ENCODE data around the gene MXD1. TPM values are rescaled to one million over a fixed set of nuclear protein-coding genes. Genes with fewer than 3 reads are reported as not detected.

Gene MXD1
- total RNA-seq, 2 donors from 2014 or later, result 57.8 to 200 TPM

- intact Hi-C loops (cut with DNase I), result no loop called here
- TF ChIP-seq CTCF (IDR thresholded peaks at IDR 0.05), result no peak
- Histone ChIP-seq H3K9ac (ENCODE audit: low read depth in 2 of 2, low read length in 2 of 2) (no peak overlapping the region), H3K36me3 (peaks cover 2% of the 10 kb centered on the region), H3K9me3 (no peaks in the 10 kb centered on the region), H3K4me1 (no peaks in the 10 kb centered on the region), H3K4me3 (no peak overlapping the region), H3K27ac (no peak overlapping the region), H3K27me3 (no peaks in the 10 kb centered on the region)
- DNase-seq, result no peak
Observed at GRCh38 chr2:69926849-69927515, 12.1 kb downstream of the MXD1 start.

DNA sequence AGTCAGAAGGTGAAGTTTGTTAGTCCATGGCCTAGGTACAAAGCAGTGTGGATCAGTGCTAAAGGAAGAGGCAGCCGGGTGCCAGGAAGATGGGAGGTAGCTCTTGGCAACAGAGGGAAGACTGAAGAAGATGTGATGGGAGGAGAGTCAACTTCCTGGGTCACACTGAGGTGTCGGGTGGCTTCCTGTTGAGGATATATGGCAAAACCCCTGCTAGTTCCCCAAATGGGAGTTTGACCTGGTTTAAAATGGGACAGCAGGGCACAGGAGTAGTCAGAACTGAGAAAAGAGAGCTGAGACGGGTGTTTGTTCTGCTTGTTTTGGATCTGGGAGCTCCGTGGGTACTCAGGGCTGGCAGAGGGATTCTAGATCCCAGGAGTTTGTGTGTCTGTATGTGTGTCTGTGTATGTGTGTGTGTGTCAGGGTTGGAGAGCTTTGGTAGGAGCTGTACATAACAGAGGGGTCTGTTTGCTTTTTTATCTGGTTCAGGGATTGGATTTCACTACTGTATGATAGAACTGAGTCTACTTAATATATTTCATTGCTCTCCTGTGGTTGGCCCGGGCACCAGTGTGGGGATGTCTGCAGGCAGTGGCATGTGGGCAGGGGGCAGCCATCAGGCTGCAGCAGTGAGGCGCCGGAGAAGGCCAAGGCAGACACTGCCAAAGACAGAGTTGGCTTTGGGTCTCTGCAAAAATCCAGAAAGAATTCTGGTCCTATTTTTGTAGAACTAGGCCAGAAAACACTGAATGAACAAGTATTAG lies 17.1 kb downstream of the MXD1 start:
- Histone ChIP-seq H3K9me3 (no peaks in the 10 kb centered on the region), H3K27ac (no peak overlapping the region), H3K4me3 (no peak overlapping the region), H3K27me3 (no peaks in the 10 kb centered on the region), H3K4me1 (peaks cover 3% of the 10 kb centered on the region), H3K9ac (ENCODE audit: low read depth in 2 of 2, low read length in 2 of 2) (no peak overlapping the region), H3K36me3 (peaks cover 15% of the 10 kb centered on the region)
- TF ChIP-seq CTCF (IDR thresholded peaks at IDR 0.05), result no peak
- no peak for DNase-seq
- intact Hi-C loops (cut with DNase I), result no loop called here

DNA sequence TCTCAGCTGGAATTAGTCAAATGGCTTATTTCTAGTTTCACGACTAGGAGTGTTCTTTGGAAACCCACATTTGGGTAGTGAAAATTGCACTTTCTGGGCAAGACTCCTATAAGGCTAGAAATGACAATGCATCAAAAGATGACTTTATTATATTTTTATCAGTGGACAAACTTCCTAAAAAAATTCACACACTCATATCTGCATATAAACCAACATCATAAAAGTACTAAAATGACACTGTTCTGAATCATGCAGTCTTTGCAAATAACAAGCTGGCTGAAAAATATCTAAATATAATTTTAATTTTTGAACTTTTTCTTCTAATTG lies 17.6 kb downstream of the MXD1 start:
- H3K36me3 ChIP-seq, result peaks cover 19% of the 10 kb centered on the region
- no peak overlapping the region for H3K27ac ChIP-seq
- H3K4me1 ChIP-seq, result peaks cover 3% of the 10 kb centered on the region
- no peaks in the 10 kb centered on the region for H3K9me3 ChIP-seq
- no peak for DNase-seq
- no peak for TF ChIP-seq CTCF (IDR thresholded peaks at IDR 0.05)
- intact Hi-C loops (cut with DNase I), result no loop called here
- no peak overlapping the region for H3K4me3 ChIP-seq
- H3K9ac ChIP-seq (ENCODE audit: low read depth in 2 of 2, low read length in 2 of 2), result no peak overlapping the region
- H3K27me3 ChIP-seq, result no peaks in the 10 kb centered on the region

GRCh38 chr2:69933254-69933828 lies 18.4 kb downstream of the MXD1 start:
- Histone ChIP-seq H3K27me3 (no peaks in the 10 kb centered on the region), H3K4me3 (no peak overlapping the region), H3K27ac (peak overlapping the region; percentile 22), H3K9me3 (no peaks in the 10 kb centered on the region), H3K9ac (ENCODE audit: low read depth in 2 of 2, low read length in 2 of 2) (peak overlapping the region in 1 of 2 donors; percentile 2), H3K4me1 (peaks cover 3% of the 10 kb centered on the region), H3K36me3 (peaks cover 19% of the 10 kb centered on the region)
- no peak for DNase-seq
- TF ChIP-seq CTCF (IDR thresholded peaks at IDR 0.05), result no peak
- intact Hi-C loops (cut with DNase I), result no loop called here

DNA sequence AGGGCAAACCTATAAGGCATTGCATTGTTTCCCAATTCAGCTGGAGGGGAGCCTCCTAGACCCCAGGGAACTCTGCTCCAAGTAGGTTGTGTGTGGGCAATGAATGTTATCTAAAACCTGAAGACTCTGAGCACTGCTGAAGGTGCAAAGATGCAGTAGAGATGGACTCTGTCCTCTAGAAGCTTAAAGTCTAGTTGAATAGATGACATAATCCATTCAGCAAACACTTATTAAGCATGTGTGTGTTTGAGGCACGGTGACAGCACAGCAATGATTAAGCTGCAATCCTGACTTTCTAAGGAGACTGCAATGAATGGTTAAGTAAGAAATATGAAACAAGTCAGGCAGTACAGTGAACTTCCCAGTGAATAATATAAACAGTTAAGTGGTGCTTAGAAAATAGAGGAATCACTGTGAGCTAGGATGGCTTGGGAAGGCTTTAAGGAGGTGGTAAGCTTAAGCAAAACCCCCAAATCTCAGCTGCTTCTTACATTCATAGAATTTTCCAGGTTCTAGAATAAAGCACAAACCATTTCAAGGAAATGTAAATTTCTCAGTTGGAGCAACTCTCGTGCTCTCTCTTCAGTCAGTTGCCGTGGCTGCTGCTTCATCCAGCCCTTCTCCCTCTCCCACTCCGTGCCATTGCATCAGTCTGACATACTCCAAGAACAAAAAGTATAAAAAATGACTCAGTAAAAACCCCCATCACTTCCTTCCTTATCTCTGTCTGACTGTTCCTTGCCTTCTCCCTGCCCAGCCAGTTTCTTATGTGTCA lies 19.1 kb downstream of the MXD1 start:
- intact Hi-C loops (cut with DNase I), result no loop called here
- DNase-seq, result no peak
- no peaks in the 10 kb centered on the region for H3K27me3 ChIP-seq
- peaks cover 3% of the 10 kb centered on the region for H3K4me1 ChIP-seq
- H3K27ac ChIP-seq, result peak overlapping the region; percentile 22
- peaks cover 19% of the 10 kb centered on the region for H3K36me3 ChIP-seq
- H3K9me3 ChIP-seq, result no peaks in the 10 kb centered on the region
- H3K4me3 ChIP-seq, result no peak overlapping the region
- H3K9ac ChIP-seq (ENCODE audit: low read depth in 2 of 2, low read length in 2 of 2), result peak overlapping the region in 1 of 2 donors; percentile 2
- TF ChIP-seq CTCF (IDR thresholded peaks at IDR 0.05), result no peak
